Measurements from ENCODE around the gene KNDC1. TPM values are rescaled to one million over a fixed set of nuclear protein-coding genes. Genes with fewer than 3 reads are reported as not detected.

The KNDC1 gene
- total RNA-seq, 1 donor from 2014 or later = not detected

GRCh38 chr10:133270204-133270603 lies 110.2 kb downstream of the KNDC1 start:
- intact Hi-C loops (cut with DNase I) = no loop called here
- ATAC-seq (no peak), DNase-seq (ENCODE audit: missing footprints) (no peak)

GRCh38 chr10:133270773-133271297 lies 110.8 kb downstream of the KNDC1 start:
- intact Hi-C loops (cut with DNase I) = no loop called here
- DNase-seq (ENCODE audit: missing footprints) (no peak), ATAC-seq (no peak)

GRCh38 chr10:133271521-133272300 lies 111.7 kb downstream of the KNDC1 start:
- DNase-seq (ENCODE audit: missing footprints) (no peak), ATAC-seq (no peak)
- intact Hi-C loops (cut with DNase I) = no loop called here

GRCh38 chr10:133272301-133272963 lies 112.4 kb downstream of the KNDC1 start:
- ATAC-seq = no peak

GRCh38 chr10:133272964-133273420 lies 113.0 kb downstream of the KNDC1 start:
- ATAC-seq (no peak), DNase-seq (ENCODE audit: missing footprints) (no peak)
- intact Hi-C loops (cut with DNase I) = no loop called here

More at GRCh38 chr10:133272301-133272963, 112.4 kb downstream of the KNDC1 start:
- intact Hi-C loops (cut with DNase I) = no loop called here
- no peak for DNase-seq (ENCODE audit: missing footprints)

GRCh38 chr10:133273534-133274143 lies 113.6 kb downstream of the KNDC1 start:
- no peak for ATAC-seq
- no peak for DNase-seq (ENCODE audit: missing footprints)
- intact Hi-C loops (cut with DNase I) = no loop called here

GRCh38 chr10:133274751-133275683 lies 115.0 kb downstream of the KNDC1 start:
- DNase-seq (ENCODE audit: missing footprints) (no peak), ATAC-seq (no peak)
- intact Hi-C loops (cut with DNase I) = no loop called here

- intact Hi-C loops (cut with DNase I) = no loop called here
- ATAC-seq (no peak), DNase-seq (ENCODE audit: missing footprints) (no peak)
Measured at GRCh38 chr10:133275684-133276092, 115.7 kb downstream of the KNDC1 start.

Small RNA genes within 50 kb of the gene (microRNA-seq; reads per million reads assigned to microRNA genes)
- gene MIR202 = 1.8 reads per million

Other genes starting within 250 kb of the KNDC1 start
- gene CFAP46, start 217.6 kb upstream of the KNDC1 start, total RNA-seq = 0.57 TPM
- not detected for gene ADGRA1, start 72.3 kb upstream of the KNDC1 start, total RNA-seq
- gene UTF1, start 70.0 kb downstream of the KNDC1 start, total RNA-seq = not detected
- 0.54 TPM for gene VENTX, start 77.6 kb downstream of the KNDC1 start, total RNA-seq
- 2.0 TPM for gene ADAM8, start 116.6 kb downstream of the KNDC1 start, total RNA-seq
- 44.7 TPM for gene TUBGCP2, start 148.7 kb downstream of the KNDC1 start, total RNA-seq
- gene ZNF511, start 148.7 kb downstream of the KNDC1 start, total RNA-seq = 39.4 TPM
- not detected for gene CALY, start 176.7 kb downstream of the KNDC1 start, total RNA-seq
- not detected for gene PRAP1, start 187.2 kb downstream of the KNDC1 start, total RNA-seq
- gene FUOM, start 197.8 kb downstream of the KNDC1 start, total RNA-seq = 7.9 TPM
- 224 TPM for gene ECHS1, start 213.1 kb downstream of the KNDC1 start, total RNA-seq
- gene PAOX, start 219.0 kb downstream of the KNDC1 start, total RNA-seq = 3.5 TPM
- 17.8 TPM for gene MTG1, start 233.9 kb downstream of the KNDC1 start, total RNA-seq